AG09319 (cell line): ENCODE results near the gene CFAP100.

Source experiments
- DNase-seq: peaks from one replicate; pipeline ENCODE4 v3.0.0-alpha.2; 2010; ENCODE audit warnings: low read depth; ENCODE audit errors: extremely low read depth
- CTCF ChIP-seq: IDR thresholded peaks from 2 replicates; pipeline ENCODE4 v1.5.1; 2011; ENCODE audit warnings: low read depth, mild to moderate bottlenecking, inconsistent platforms, low read length, moderate library complexity

The CFAP100 gene

GRCh38 chr3:126408099-126408498, 13.4 kb downstream of the CFAP100 start:
- DNase-seq = no peak

GRCh38 chr3:126412841-126413692, 18.4 kb downstream of the CFAP100 start:
- no peak for TF ChIP-seq CTCF

More at GRCh38 chr3:126408099-126408498, 13.4 kb downstream of the CFAP100 start:
- TF ChIP-seq CTCF = no peak

GRCh38 chr3:126413693-126414080, 19.0 kb downstream of the CFAP100 start:
- TF ChIP-seq CTCF = no peak
- DNase-seq = no peak

More at GRCh38 chr3:126412841-126413692, 18.4 kb downstream of the CFAP100 start:
- DNase-seq = no peak

- TF ChIP-seq CTCF = no peak
- no peak for DNase-seq
Observed at GRCh38 chr3:126414406-126414805, 19.7 kb downstream of the CFAP100 start.

- no peak for TF ChIP-seq CTCF
- no peak for DNase-seq
Observed at GRCh38 chr3:126414961-126415660, 20.4 kb downstream of the CFAP100 start.

GRCh38 chr3:126415661-126416591, 21.2 kb downstream of the CFAP100 start:
- no peak for TF ChIP-seq CTCF
- no peak for DNase-seq
